A549 (cell line): ENCODE results near the gene MUC12. TPM values are rescaled to one million over a fixed set of nuclear protein-coding genes. Genes with fewer than 3 reads are reported as not detected.

Experiments used
- ATAC-seq, 2 experiments: fragments of 200-7000 bp in 1 of 2; fragments of >200 bp in 1 of 2; cut with Nextera tagmentation in 1 of 2; cut with Tn5 transposase in 1 of 2; 3 replicates each; pipeline versions ENCODE4 v1.8.0 to v1.9.1; 2018 to 2020; ENCODE audit warnings: mild to moderate bottlenecking in 1 of 2, moderate library complexity in 1 of 2
- CTCF ChIA-PET: fragments of 300-600 bp; sonication (Branson Sonifier 250); formaldehyde crosslinking; extraction: SDS; loops from one replicate; lab custom pipeline; 2021; ENCODE audit warnings: antibody characterized with exemption, inconsistent platforms; lab: Yijun Ruan, JAX
- POLR2A ChIA-PET: fragments of 350-600 bp; formaldehyde crosslinking; extraction: SDS; loops from one replicate; lab custom pipeline; 2021; ENCODE audit warnings: antibody characterized with exemption, inconsistent platforms; lab: Yijun Ruan, JAX
- DNase-seq, 2 experiments: peaks; one replicate each; pipeline versions ENCODE4 v3.0.0 to v3.0.0-alpha.2; 2011 to 2016; ENCODE audit warnings: low read depth in 1 of 2, low spot score in 1 of 2
- FAIRE-seq: peaks from 2 replicates; lab custom pipeline; 2011; peaks lifted over from hg19 to GRCh38; lab: Jason Lieb, UNC
- H3K27ac ChIP-seq, 2 experiments: fragments of >200 bp; sonication (Bioruptor Twin); formaldehyde crosslinking; 3 replicates each; pipeline ENCODE4 v1.5.1; 2016 to 2017
- H3K4me1 ChIP-seq: fragments of >200 bp; sonication (Bioruptor Twin); formaldehyde crosslinking; 3 replicates; pipeline ENCODE4 v1.6.1; 2016
- H3K4me2 ChIP-seq: fragments of >200 bp; sonication (Bioruptor Twin); formaldehyde crosslinking; 3 replicates; pipeline ENCODE4 v1.6.1; 2016
- H3K4me3 ChIP-seq: fragments of >200 bp; sonication (Bioruptor Twin); formaldehyde crosslinking; 3 replicates; pipeline ENCODE4 v1.5.1; 2016
- H3K9me3 ChIP-seq: fragments of >200 bp; sonication (Bioruptor Twin); formaldehyde crosslinking; 3 replicates; pipeline ENCODE4 v1.6.1; 2016
- BHLHE40 ChIP-seq: IDR thresholded peaks from 2 replicates; pipeline ENCODE4 v1.6.1; 2012; ENCODE audit warnings: low read depth, low read length, inconsistent platforms
- EHMT2 ChIP-seq: fragments of 200-600 bp; sonication (generic); IDR thresholded peaks from 2 replicates; pipeline ENCODE4 v1.6.1; 2016; ENCODE audit warnings: antibody characterized with exemption, low read depth, mild to moderate bottlenecking, moderate library complexity
- ELK1 ChIP-seq: fragments of 150-350 bp; IDR thresholded peaks from 2 replicates; pipeline ENCODE4 v1.6.1; 2014; ENCODE audit warnings: low read depth, mild to moderate bottlenecking, low read length
- HES2 ChIP-seq: fragments of >200 bp; sonication (Bioruptor Twin); formaldehyde crosslinking; IDR thresholded peaks from 2 replicates; pipeline ENCODE4 v1.6.1; 2016
- HMGXB4 ChIP-seq: fragments of 250-450 bp; sonication (Bioruptor Pico); IDR thresholded peaks from 2 replicates; pipeline ENCODE4 v1.5.0; 2021; ENCODE audit warnings: mild to moderate bottlenecking, moderate library complexity, borderline replicate concordance
- KDM5A ChIP-seq: fragments of 200-600 bp; sonication (generic); IDR thresholded peaks from 2 replicates; pipeline ENCODE4 v1.6.1; 2016; ENCODE audit warnings: antibody characterized with exemption, mild to moderate bottlenecking
- NPAS2 ChIP-seq: fragments of 250-450 bp; sonication (Bioruptor Pico); IDR thresholded peaks from 2 replicates; pipeline ENCODE4 v1.8.0; 2022; ENCODE audit warnings: mild to moderate bottlenecking, moderate library complexity, borderline replicate concordance
- NR3C1 ChIP-seq: fragments of >200 bp; sonication (Bioruptor Twin); formaldehyde crosslinking; IDR thresholded peaks from 3 replicates; pipeline ENCODE4 v1.6.1; 2017
- PBX3 ChIP-seq: IDR thresholded peaks from 2 replicates; pipeline ENCODE4 v1.6.1; 2012
- POLR2AphosphoS2 ChIP-seq: conservative IDR thresholded peaks from 2 replicates; pipeline ENCODE4 v1.6.1; 2012; ENCODE audit warnings: low read length, improper control_type of control experiment, inconsistent platforms
- REST ChIP-seq: fragments of 200-600 bp; sonication (generic); IDR thresholded peaks from 2 replicates; pipeline ENCODE4 v1.6.1; 2016; ENCODE audit warnings: antibody characterized with exemption, mild to moderate bottlenecking, moderate library complexity
- USF2 ChIP-seq: fragments of 450-650 bp; IDR thresholded peaks from 2 replicates; pipeline ENCODE4 v1.6.1; 2014; ENCODE audit warnings: antibody characterized with exemption
- ZFP36 ChIP-seq: fragments of 450-650 bp; IDR thresholded peaks from 2 replicates; pipeline ENCODE4 v1.6.1; 2014; ENCODE audit warnings: borderline replicate concordance; ENCODE audit not compliant: partially characterized antibody
- WGBS: methylation state at CpG from one replicate; pipeline ENCODE4 v1.1.6; 2017; ENCODE audit errors: missing lambda C conversion rate; 5-methylcytosine and 5-hydroxymethylcytosine counted together
- polyA plus RNA-seq, 4 experiments: library from polyadenylated mRNA; depleted of rRNA in 3 of 4; stranded (reverse); fragments of >200 nt; fragmentation: RNase III in 1 of 4; extraction: RNeasy Plus Mini Kit Qiagen cat#74134 plus additional on column Dnase treatment in 1 of 4; gene quantifications; 2 replicates in 3 of 4; 3 replicates in 1 of 4; pipeline ENCODE4 v1.2.3, GENCODE V29; 2011 to 2017

The MUC12 gene
- polyA plus RNA-seq, 2 of the 4 experiments (the other 2 are of a cell fraction) = 1.2 to 2.4 TPM

GRCh38 chr7:100968650-100969049 is 715 bp upstream of the MUC12 start:
- no peak for DNase-seq
- POLR2A ChIA-PET = no interaction called here
- peaks cover 29% of the 10 kb centered on the region for H3K4me1 ChIP-seq
- TF ChIP-seq EHMT2 (no peak), PBX3 (no peak), KDM5A (no peak), HMGXB4 (CRISPR knock-in tag) (no peak), USF2 (no peak), REST (no peak)
- 4% methylated on average over 3 of the region's 3 CpGs for WGBS
- no peaks in the 10 kb centered on the region for H3K9me3 ChIP-seq
- no peak overlapping the region for H3K4me3 ChIP-seq
- no peak for ATAC-seq
- no peak overlapping the region for H3K4me2 ChIP-seq
- H3K27ac ChIP-seq = no peak overlapping the region
- FAIRE-seq = no peak
- CTCF ChIA-PET = interaction anchor here (1.1 to 3.5 kb wide), 3 partner anchors 11 to 276 kb away, joined by 3 to 13 read pairs (median 11); partner anchors contain the start of gene FIS1

GRCh38 chr7:100971111-100972001 is 2.0 kb downstream of the MUC12 start:
- ATAC-seq = no peak
- WGBS = 40% methylated on average over 14 of the region's 14 CpGs
- Histone ChIP-seq H3K4me1 (peaks cover 39% of the 10 kb centered on the region), H3K4me3 (no peak overlapping the region)
- no peak for FAIRE-seq
- TF ChIP-seq PBX3 (no peak), ZFP36 (no peak), NR3C1 (no peak), BHLHE40 (no peak), POLR2AphosphoS2 (no peak), HES2 (no peak), ELK1 (no peak), NPAS2 (CRISPR knock-in tag) (no peak)
- TF ChIP-seq, all 56 proteins: peak for 0
- H3K9me3 ChIP-seq = no peaks in the 10 kb centered on the region
- no peak for DNase-seq
- H3K4me2 ChIP-seq = no peak overlapping the region
- no peak overlapping the region for H3K27ac ChIP-seq
- ChIA-PET CTCF (interaction anchor here (1.6 to 3.5 kb wide), 2 partner anchors 81 to 88 kb away, joined by 7 to 13 read pairs; no protein-coding TSS in a partner anchor), POLR2A (no interaction called here)
